Measurements from ENCODE around the gene TOR2A. TPM values are rescaled to one million over a fixed set of nuclear protein-coding genes. Genes with fewer than 3 reads are reported as not detected.
A peak's percentile ranks its signal among the peaks of the same experiment; 100 is the strongest.

The TOR2A gene
- total and polyA plus RNA-seq, 2 of the 8 experiments (the other 6 are each of a cell fraction or from before 2014, with no cell fraction given), result 18.7 to 24.9 TPM

DNA sequence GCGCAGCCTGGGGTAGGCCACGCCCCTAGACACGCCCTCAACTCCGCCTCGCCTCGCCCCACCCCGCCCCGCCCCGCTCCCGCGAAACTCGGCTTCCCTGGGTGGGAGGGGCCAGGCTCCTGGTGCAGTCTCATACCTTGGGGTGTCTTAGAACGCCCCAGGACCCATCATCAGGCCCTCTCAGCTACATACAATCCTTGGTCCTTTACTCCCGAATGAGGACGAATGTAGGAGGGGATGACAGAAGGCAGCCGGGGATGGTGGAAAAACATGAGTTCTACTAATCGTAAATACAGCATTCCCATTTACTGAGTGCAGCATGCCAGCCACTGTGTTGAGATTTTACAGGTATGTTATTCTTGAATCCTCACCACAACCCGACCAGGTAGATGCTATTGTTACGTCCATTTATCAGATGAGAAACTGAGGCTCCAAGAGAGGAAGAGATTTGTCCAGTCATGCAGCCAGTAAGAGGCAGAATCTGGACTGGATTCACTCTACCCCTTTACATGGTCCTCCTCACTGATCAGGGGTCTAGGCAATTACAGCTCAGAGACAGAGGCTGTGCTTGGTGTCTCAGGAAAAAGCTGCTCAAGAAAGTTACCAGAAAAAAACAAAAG is 36.6 kb upstream of the TOR2A start:
- no peak overlapping the region for H3K56ac ChIP-seq (replicated peaks; ENCODE audit: insufficient read length, low read depth, low read length)
- H4K5ac ChIP-seq (ENCODE audit: insufficient read length, low read depth, low read length), result no peak overlapping the region
- H3K14ac ChIP-seq (ENCODE audit: insufficient read length), result no peak overlapping the region
- peaks cover 4 to 20% (median 11%) of the 10 kb centered on the region in 4 experiments for H3K4me1 ChIP-seq (replicated peaks in 1 of 4; ENCODE audit: control insufficient read depth in 3 of 4, insufficient read depth in 4 of 4, low read length in 3 of 4)
- H3K9ac ChIP-seq (replicated peaks in 1 of 4; ENCODE audit: extremely low read depth in 1 of 4, low read depth in 3 of 4, low read length in 3 of 4), result no peak overlapping the region; a peak in 1 of 7 replicates
- no peak overlapping the region for H4K91ac ChIP-seq (replicated peaks; ENCODE audit: insufficient read length, low read length)
- H2BK12ac ChIP-seq (ENCODE audit: low read depth, low read length), result no peak overlapping the region
- H3K79me2 ChIP-seq (ENCODE audit: control insufficient read depth in 1 of 2, insufficient read depth in 2 of 2, low read length in 2 of 2), result no peaks in the 10 kb centered on the region
- no peaks in the 10 kb centered on the region for H4K20me1 ChIP-seq (replicated peaks in 1 of 2; ENCODE audit: control insufficient read depth in 1 of 2, insufficient read depth in 2 of 2, low read length in 2 of 2)
- H3K4me3 ChIP-seq (ENCODE audit: extremely low read depth in 1 of 4, insufficient read depth in 2 of 4, low read depth in 3 of 4, low read length in 4 of 4), result peak overlapping the region in 2 of 4 experiments; percentile 11 to 68; a peak in 3 of 8 replicates
- H3K27ac ChIP-seq (ENCODE audit: low read depth, low read length), result no peak overlapping the region
- DNase-seq (ENCODE audit: low read depth in 1 of 2, low spot score in 2 of 2), result no peak
- H4K8ac ChIP-seq (ENCODE audit: extremely low read depth, insufficient read depth, low read length), result no peak overlapping the region
- H2BK120ac ChIP-seq (replicated peaks; ENCODE audit: low read depth, low read length), result no peak overlapping the region
- H3K9me3 ChIP-seq (ENCODE audit: insufficient read depth in 2 of 2, low read depth in 1 of 2, low read length in 1 of 2), result no peaks in the 10 kb centered on the region
- H3K36me3 ChIP-seq (ENCODE audit: control insufficient read depth in 2 of 4, insufficient read depth in 4 of 4, low read length in 3 of 4), result no peaks in the 10 kb centered on the region
- ChIA-PET POLR2A (ENCODE audit: partially characterized antibody) (interaction anchor here (1.0 to 1.9 kb wide), 7 partner anchors 14 to 71 kb away, joined by 3 to 7 read pairs (median 5); partner anchors contain the start of genes CDK9 and FPGS), CTCF (ENCODE audit: partially characterized antibody) (interaction anchor here (0.8 to 14.6 kb wide), 13 partner anchors 8 to 268 kb away, joined by 3 to 227 read pairs (median 5); partner anchors contain the start of genes CDK9, SH2D3C and TOR2A)
- H3K4me2 ChIP-seq (ENCODE audit: insufficient read depth in 1 of 2, low read depth in 2 of 2, low read length in 2 of 2), result peak overlapping the region; percentile 58 to 75
- H3K23me2 ChIP-seq (ENCODE audit: low read depth, low read length), result no peaks in the 10 kb centered on the region; the same call in 1 of the 2 replicates
- no peak overlapping the region for H2AK5ac ChIP-seq (ENCODE audit: low read depth, low read length)
- H3K18ac ChIP-seq (ENCODE audit: extremely low read depth, low read length), result 0 out of 2 replicates have a peak overlapping the region, but pooled peaks have one; percentile 55
- no peaks in the 10 kb centered on the region for H3K79me1 ChIP-seq (ENCODE audit: low read depth, low read length)
- no peak overlapping the region for H2BK5ac ChIP-seq (ENCODE audit: low read depth, low read length)
- no peak overlapping the region for H2BK20ac ChIP-seq (ENCODE audit: low read length)
- no peak overlapping the region for H3K23ac ChIP-seq (ENCODE audit: insufficient read length)
- peak overlapping the region; percentile 12; the same call in 1 of the 2 replicates for H2AFZ ChIP-seq (ENCODE audit: low read length)
- FAIRE-seq, result no peak
- 14% methylated on average over 17 of the region's 19 CpGs; no CpG with 5 or more reads in 1 of the 2 experiments for WGBS, 2 experiments (ENCODE audit: extremely low coverage in 1 of 2, insufficient coverage in 1 of 2, insufficient read length in 1 of 2, insufficient replicate concordance in 2 of 2, low coverage in 1 of 2, low lambda C conversion rate in 2 of 2, missing lambda C conversion rate in 1 of 2)
- H3K4ac ChIP-seq (replicated peaks; ENCODE audit: insufficient read length, low read depth, low read length), result peak overlapping the region; percentile 3
- no peaks in the 10 kb centered on the region for H3K27me3 ChIP-seq (replicated peaks in 1 of 4; ENCODE audit: control insufficient read depth in 3 of 4, extremely low read depth in 1 of 4, insufficient read depth in 3 of 4, low read length in 3 of 4)
- H2BK15ac ChIP-seq (ENCODE audit: low read length), result no peak overlapping the region
- TF ChIP-seq, protein P1, sequence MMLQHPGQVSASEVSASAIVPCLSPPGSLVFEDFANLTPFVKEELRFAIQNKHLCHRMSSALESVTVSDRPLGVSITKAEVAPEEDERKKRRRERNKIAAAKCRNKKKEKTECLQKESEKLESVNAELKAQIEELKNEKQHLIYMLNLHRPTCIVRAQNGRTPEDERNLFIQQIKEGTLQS (IDR thresholded peaks at IDR 0.05; ENCODE audit: insufficient read depth, low read depth, low read length), result no peak
- TF ChIP-seq CBX8 (IDR thresholded peaks at IDR 0.05; ENCODE audit: borderline replicate concordance, low read depth, low read length), result no peak
- TF ChIP-seq POU5F1 (IDR thresholded peaks at IDR 0.05; ENCODE audit: low read depth, low read length), result no peak
- TF ChIP-seq RXRA (IDR thresholded peaks at IDR 0.05; ENCODE audit: insufficient read depth, low read depth, low read length), result no peak
- TF ChIP-seq HDAC2 (IDR thresholded peaks at IDR 0.05; ENCODE audit: borderline replicate concordance in 1 of 2, low read depth in 2 of 2, low read length in 2 of 2), result no peak
- TF ChIP-seq JUN (IDR thresholded peaks at IDR 0.05; ENCODE audit: low read depth, low read length), result no peak
- no peak for TF ChIP-seq NANOG (IDR thresholded peaks at IDR 0.05; ENCODE audit: insufficient read depth, low read depth, low read length, poor library complexity, severe bottlenecking)
- no peak for TF ChIP-seq GABPA (IDR thresholded peaks at IDR 0.05; ENCODE audit: borderline replicate concordance, insufficient read depth, low read length)
- no peak for TF ChIP-seq CREB1 (IDR thresholded peaks at IDR 0.05)
- TF ChIP-seq SP4 (IDR thresholded peaks at IDR 0.05; ENCODE audit: low read length), result no peak
- no peak for TF ChIP-seq FOSL1 (IDR thresholded peaks at IDR 0.05; ENCODE audit: insufficient read depth, low read depth, low read length)
